ENCODE results near the gene RAB7A.

DNA sequence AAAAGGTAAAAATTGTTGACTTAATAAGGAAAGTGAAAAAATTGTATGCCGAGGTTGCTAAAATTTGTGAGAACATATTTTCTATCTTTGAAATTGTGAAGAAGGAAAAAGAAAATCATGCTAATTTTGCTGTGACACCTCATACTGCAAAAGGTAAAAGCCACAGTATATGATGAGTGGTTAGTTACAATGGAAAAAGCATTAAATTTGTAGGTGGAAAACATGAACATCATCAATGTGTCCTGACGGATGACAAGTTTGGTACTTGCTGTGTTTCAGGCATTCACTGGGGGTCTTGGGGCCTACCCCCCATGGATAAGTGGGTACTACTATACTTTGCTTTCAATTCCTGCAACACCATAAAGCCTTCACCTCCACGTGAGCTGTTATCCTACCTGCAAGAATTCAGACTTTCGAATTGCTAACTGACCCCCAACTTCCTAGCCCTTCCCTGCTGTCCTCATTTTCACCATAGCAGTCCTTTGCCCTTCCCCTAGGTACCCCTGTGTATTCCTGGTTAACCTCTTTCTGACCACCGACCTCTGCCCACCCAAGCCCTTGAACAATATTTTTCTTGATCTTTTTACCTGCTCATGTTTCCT is 62.4 kb downstream of the RAB7A start:
- TF ChIP-seq, protein P1, sequence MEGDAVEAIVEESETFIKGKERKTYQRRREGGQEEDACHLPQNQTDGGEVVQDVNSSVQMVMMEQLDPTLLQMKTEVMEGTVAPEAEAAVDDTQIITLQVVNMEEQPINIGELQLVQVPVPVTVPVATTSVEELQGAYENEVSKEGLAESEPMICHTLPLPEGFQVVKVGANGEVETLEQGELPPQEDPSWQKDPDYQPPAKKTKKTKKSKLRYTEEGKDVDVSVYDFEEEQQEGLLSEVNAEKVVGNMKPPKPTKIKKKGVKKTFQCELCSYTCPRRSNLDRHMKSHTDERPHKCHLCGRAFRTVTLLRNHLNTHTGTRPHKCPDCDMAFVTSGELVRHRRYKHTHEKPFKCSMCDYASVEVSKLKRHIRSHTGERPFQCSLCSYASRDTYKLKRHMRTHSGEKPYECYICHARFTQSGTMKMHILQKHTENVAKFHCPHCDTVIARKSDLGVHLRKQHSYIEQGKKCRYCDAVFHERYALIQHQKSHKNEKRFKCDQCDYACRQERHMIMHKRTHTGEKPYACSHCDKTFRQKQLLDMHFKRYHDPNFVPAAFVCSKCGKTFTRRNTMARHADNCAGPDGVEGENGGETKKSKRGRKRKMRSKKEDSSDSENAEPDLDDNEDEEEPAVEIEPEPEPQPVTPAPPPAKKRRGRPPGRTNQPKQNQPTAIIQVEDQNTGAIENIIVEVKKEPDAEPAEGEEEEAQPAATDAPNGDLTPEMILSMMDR (IDR thresholded peaks at IDR 0.05): no peak
- TF ChIP-seq POLR2A (IDR thresholded peaks at IDR 0.05): no peak

Measured in thyroid gland (tissue), 4 donors.